BE2C (cell line): ENCODE data around the gene EIF4G1.

Experiments
- DNase-seq: peaks from one replicate; pipeline ENCODE4 v3.0.0-alpha.2; 2020
- H3K27me3 ChIP-seq: fragments of 250-450 bp; sonication (Bioruptor Pico); 2 replicates; pipeline ENCODE4 v1.5.1; 2020; ENCODE audit warnings: mild to moderate bottlenecking
- H3K36me3 ChIP-seq: fragments of 250-450 bp; sonication (Bioruptor Pico); 2 replicates; pipeline ENCODE4 v1.5.1; 2020; ENCODE audit warnings: mild to moderate bottlenecking
- H3K4me1 ChIP-seq: fragments of 250-450 bp; sonication (Bioruptor Pico); 2 replicates; pipeline ENCODE4 v1.5.1; 2020
- H3K4me3 ChIP-seq: 2 replicates; pipeline ENCODE4 v1.5.1; 2011; ENCODE audit warnings: low read depth, low read length
- H3K9me3 ChIP-seq: fragments of 250-450 bp; sonication (Bioruptor Pico); 2 replicates; pipeline ENCODE4 v1.5.1; 2020
- TF ChIP-seq, protein P1 (sequence below): IDR thresholded peaks from 2 replicates; pipeline ENCODE4 v1.5.1; 2012; ENCODE audit warnings: mild to moderate bottlenecking, low read depth, low read length

EIF4G1 gene

DNA sequence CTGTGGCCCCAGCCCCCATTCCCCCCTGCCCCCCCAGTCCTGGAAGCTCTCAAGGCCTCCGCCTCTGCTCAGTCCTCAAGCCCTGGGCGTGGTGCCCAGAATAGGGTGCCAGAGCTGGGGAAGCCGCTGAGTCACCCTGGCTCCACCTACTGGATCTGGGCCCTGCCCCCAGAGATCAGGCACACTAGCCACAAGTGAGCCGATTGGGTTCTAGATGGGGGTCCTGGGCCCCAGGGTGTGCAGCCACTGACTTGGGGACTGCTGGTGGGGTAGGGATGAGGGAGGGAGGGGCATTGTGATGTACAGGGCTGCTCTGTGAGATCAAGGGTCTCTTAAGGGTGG is 5.7 kb downstream of the EIF4G1 start:
- H3K4me3 ChIP-seq, result no peak overlapping the region; the same call in 1 of the 2 replicates
- TF ChIP-seq, protein P1, sequence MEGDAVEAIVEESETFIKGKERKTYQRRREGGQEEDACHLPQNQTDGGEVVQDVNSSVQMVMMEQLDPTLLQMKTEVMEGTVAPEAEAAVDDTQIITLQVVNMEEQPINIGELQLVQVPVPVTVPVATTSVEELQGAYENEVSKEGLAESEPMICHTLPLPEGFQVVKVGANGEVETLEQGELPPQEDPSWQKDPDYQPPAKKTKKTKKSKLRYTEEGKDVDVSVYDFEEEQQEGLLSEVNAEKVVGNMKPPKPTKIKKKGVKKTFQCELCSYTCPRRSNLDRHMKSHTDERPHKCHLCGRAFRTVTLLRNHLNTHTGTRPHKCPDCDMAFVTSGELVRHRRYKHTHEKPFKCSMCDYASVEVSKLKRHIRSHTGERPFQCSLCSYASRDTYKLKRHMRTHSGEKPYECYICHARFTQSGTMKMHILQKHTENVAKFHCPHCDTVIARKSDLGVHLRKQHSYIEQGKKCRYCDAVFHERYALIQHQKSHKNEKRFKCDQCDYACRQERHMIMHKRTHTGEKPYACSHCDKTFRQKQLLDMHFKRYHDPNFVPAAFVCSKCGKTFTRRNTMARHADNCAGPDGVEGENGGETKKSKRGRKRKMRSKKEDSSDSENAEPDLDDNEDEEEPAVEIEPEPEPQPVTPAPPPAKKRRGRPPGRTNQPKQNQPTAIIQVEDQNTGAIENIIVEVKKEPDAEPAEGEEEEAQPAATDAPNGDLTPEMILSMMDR, result no peak
- no peaks in the 10 kb centered on the region for H3K27me3 ChIP-seq
- peaks cover 93% of the 10 kb centered on the region for H3K36me3 ChIP-seq
- no peaks in the 10 kb centered on the region for H3K9me3 ChIP-seq
- DNase-seq, result peak; percentile 92
- peaks cover 19% of the 10 kb centered on the region for H3K4me1 ChIP-seq

DNA sequence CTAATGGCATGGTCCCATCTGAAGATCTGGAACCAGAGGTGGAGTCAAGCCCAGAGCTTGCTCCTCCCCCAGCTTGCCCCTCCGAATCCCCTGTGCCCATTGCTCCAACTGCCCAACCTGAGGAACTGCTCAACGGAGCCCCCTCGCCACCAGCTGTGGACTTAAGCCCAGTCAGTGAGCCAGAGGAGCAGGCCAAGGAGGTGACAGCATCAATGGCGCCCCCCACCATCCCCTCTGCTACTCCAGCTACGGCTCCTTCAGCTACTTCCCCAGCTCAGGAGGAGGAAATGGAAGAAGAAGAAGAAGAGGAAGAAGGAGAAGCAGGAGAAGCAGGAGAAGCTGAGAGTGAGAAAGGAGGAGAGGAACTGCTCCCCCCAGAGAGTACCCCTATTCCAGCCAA is 7.3 kb downstream of the EIF4G1 start:
- DNase-seq, result no peak
- peaks cover 15% of the 10 kb centered on the region for H3K4me1 ChIP-seq
- peaks cover 97% of the 10 kb centered on the region for H3K36me3 ChIP-seq
- H3K4me3 ChIP-seq, result no peak overlapping the region
- TF ChIP-seq, protein P1, result no peak
- no peaks in the 10 kb centered on the region for H3K9me3 ChIP-seq
- no peaks in the 10 kb centered on the region for H3K27me3 ChIP-seq

DNA sequence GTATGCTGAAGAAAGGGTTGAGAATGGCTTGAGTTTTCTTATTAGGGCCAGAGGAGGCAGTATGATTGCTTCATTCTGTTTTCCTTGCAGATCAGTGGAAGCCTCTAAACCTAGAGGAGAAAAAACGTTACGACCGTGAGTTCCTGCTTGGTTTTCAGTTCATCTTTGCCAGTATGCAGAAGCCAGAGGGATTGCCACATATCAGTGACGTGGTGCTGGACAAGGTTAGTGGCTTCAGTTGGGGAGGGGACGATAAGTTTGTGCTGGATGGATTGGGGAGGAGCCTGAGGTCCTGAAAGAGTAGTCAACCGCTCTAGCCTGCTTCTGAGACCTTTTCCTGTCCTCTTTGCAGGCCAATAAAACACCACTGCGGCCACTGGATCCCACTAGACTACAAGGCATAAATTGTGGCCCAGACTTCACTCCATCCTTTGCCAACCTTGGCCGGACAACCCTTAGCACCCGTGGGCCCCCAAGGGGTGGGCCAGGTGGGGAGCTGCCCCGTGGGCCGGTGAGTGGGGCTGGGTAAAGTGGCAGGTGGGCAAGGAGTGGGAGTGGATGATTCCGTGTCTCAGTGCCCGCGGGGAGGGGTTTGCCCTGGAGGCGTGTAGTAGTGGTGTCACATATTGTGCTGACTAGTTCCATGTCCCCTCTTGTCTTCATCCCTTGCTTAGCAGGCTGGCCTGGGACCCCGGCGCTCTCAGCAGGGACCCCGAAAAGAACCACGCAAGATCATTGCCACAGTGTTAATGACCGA is 8.5 kb downstream of the EIF4G1 start:
- H3K4me1 ChIP-seq, result peaks cover 12% of the 10 kb centered on the region
- TF ChIP-seq, protein P1, result no peak
- no peaks in the 10 kb centered on the region for H3K9me3 ChIP-seq
- H3K36me3 ChIP-seq, result peaks cover 97% of the 10 kb centered on the region
- DNase-seq, result no peak
- H3K27me3 ChIP-seq, result no peaks in the 10 kb centered on the region
- H3K4me3 ChIP-seq, result no peak overlapping the region

DNA sequence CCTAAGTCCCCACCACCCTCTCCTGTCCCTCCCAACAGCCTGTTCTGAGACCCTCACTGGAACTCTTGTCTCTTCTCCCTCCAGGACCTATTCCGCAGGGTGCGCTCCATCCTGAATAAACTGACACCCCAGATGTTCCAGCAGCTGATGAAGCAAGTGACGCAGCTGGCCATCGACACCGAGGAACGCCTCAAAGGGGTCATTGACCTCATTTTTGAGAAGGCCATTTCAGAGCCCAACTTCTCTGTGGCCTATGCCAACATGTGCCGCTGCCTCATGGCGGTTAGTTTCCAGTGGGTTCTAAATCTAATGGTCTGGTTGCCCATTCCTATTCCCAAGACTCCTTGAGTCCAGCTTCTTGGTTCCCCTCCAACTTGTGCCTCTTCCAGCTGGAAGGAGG is 9.3 kb downstream of the EIF4G1 start:
- no peaks in the 10 kb centered on the region for H3K9me3 ChIP-seq
- TF ChIP-seq, protein P1, result no peak
- no peaks in the 10 kb centered on the region for H3K27me3 ChIP-seq
- H3K36me3 ChIP-seq, result peaks cover 97% of the 10 kb centered on the region
- DNase-seq, result no peak
- H3K4me1 ChIP-seq, result peaks cover 8% of the 10 kb centered on the region
- H3K4me3 ChIP-seq, result no peak overlapping the region

DNA sequence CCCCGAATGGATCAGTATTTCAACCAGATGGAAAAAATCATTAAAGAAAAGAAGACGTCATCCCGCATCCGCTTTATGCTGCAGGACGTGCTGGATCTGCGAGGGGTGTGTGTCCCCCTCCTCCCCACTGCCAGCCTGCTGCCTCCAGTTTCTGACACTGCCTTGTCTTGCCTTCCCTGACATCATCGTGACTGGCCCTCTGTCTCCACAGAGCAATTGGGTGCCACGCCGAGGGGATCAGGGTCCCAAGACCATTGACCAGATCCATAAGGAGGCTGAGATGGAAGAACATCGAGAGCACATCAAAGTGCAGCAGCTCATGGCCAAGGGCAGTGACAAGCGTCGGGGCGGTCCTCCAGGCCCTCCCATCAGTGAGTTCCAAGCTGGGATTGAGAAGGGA is 10.9 kb downstream of the EIF4G1 start:
- TF ChIP-seq, protein P1, result no peak
- no peak for DNase-seq

DNA sequence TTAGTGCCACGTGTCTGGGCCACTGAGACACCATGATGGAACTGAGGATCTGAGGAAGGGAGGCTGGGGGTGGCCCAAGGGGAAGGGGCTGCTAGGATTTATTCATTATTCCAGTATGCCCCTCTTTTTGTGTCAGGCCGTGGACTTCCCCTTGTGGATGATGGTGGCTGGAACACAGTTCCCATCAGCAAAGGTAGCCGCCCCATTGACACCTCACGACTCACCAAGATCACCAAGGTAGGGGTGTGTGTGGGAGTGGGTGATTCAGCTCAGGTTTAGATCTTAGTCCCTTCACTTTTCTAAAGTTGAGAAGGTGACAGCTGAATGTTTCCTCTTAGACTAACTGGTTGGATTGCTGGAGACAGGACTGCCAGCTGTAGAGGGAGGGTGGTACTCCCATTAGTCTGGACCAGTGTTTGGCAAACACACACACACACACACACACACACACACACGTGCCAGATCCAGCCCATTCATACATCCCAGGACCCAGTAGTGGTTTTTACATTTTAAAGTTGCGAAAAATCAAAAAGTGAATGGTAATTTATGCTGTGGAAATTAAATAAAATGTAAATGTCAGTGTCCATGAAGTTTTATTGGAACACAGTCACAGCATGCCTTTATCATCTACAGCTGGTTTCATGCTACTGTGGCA is 11.4 kb downstream of the EIF4G1 start:
- TF ChIP-seq, protein P1, result no peak
- Histone ChIP-seq H3K4me3 (no peak overlapping the region), H3K9me3 (no peaks in the 10 kb centered on the region), H3K27me3 (no peaks in the 10 kb centered on the region), H3K36me3 (peaks cover 100% of the 10 kb centered on the region), H3K4me1 (no peaks in the 10 kb centered on the region)
- no peak for DNase-seq

More for the DNA sequence above, 10.9 kb downstream of the EIF4G1 start:
- H3K36me3 ChIP-seq, result peaks cover 100% of the 10 kb centered on the region
- no peaks in the 10 kb centered on the region for H3K9me3 ChIP-seq
- H3K4me3 ChIP-seq, result no peak overlapping the region
- H3K4me1 ChIP-seq, result no peaks in the 10 kb centered on the region
- H3K27me3 ChIP-seq, result no peaks in the 10 kb centered on the region
